Panc1 (cell line): Measurements from ENCODE around the gene NSRP1. TPM values are rescaled to one million over a fixed set of nuclear protein-coding genes. Genes with fewer than 3 reads are reported as not detected.
"Not testable (repeated sequence)": the region's sequence is repeated elsewhere in the genome, so short reads cannot be mapped to it uniquely, and the experiment has no call there.

Experiments used
- ATAC-seq: fragments of 200-7000 bp; cut with Tn5 transposase; 2 replicates; pipeline ENCODE4 v1.9.1; 2020; ENCODE audit warnings: mild to moderate bottlenecking, moderate library complexity
- BruUV-seq: library from RNA; stranded (reverse); fragments of 400-500 nt; replicated peaks from 2 replicates; lab custom pipeline; 2021; lab: Mats Ljungman, UMichigan
- CTCF ChIA-PET: fragments of 300-600 bp; sonication (Branson Sonifier 250); formaldehyde crosslinking; loops from one replicate; lab custom pipeline; 2022; ENCODE audit warnings: antibody characterized with exemption; lab: Charles Lee
- POLR2A ChIA-PET: fragments of 300-600 bp; sonication (Branson Sonifier 250); formaldehyde crosslinking; loops from one replicate; lab custom pipeline; 2022; ENCODE audit warnings: antibody characterized with exemption; lab: Charles Lee
- DNase-seq: peaks from one replicate; pipeline ENCODE4 v3.0.0-alpha.2; 2010; ENCODE audit warnings: low read depth, low spot score
- H3K27ac ChIP-seq: 2 replicates; pipeline ENCODE4 v1.5.1; 2011; ENCODE audit warnings: mild to moderate bottlenecking, low read length, inconsistent platforms
- H3K27me3 ChIP-seq: fragments of 200-500 bp; sonication (Bioruptor generic); 2 replicates; pipeline ENCODE4 v1.6.0; 2014; ENCODE audit warnings: low read length, inconsistent platforms; ENCODE audit not compliant: control insufficient read depth, insufficient read depth
- H3K36me3 ChIP-seq: fragments of 200-500 bp; sonication (Bioruptor generic); 2 replicates; pipeline ENCODE4 v1.5.1; 2014; ENCODE audit warnings: inconsistent platforms, mild to moderate bottlenecking, low read length, moderate library complexity; ENCODE audit not compliant: control insufficient read depth, insufficient read depth
- H3K4me1 ChIP-seq: 2 replicates; pipeline ENCODE4 v1.5.1; 2011; ENCODE audit warnings: inconsistent platforms, mild to moderate bottlenecking, low read length, moderate library complexity; ENCODE audit not compliant: control insufficient read depth, insufficient read depth
- H3K4me3 ChIP-seq, 2 experiments: 2 replicates each; pipeline ENCODE4 v1.5.1; 2011 to 2012; ENCODE audit warnings: low read depth in 2 of 2, low read length in 2 of 2, mild to moderate bottlenecking in 2 of 2, inconsistent platforms in 1 of 2, moderate library complexity in 1 of 2
- H3K9me3 ChIP-seq: fragments of 200-500 bp; sonication (Bioruptor generic); 2 replicates; pipeline ENCODE4 v1.5.1; 2014; ENCODE audit warnings: low read depth, mild to moderate bottlenecking, inconsistent platforms, low read length, moderate library complexity; ENCODE audit not compliant: control insufficient read depth, insufficient read depth
- CTCF ChIP-seq: fragments of 450-650 bp; IDR thresholded peaks from 2 replicates; pipeline ENCODE4 v1.5.1; 2017; ENCODE audit warnings: mild to moderate bottlenecking
- POLR2AphosphoS5 ChIP-seq: IDR thresholded peaks from 2 replicates; pipeline ENCODE4 v1.6.1; 2012; ENCODE audit warnings: mild to moderate bottlenecking, low read depth, low read length, moderate library complexity
- REST ChIP-seq, 2 experiments: IDR thresholded peaks; 2 replicates each; pipeline ENCODE4 v1.6.1; 2011 to 2012; ENCODE audit warnings: low read depth in 2 of 2, control low read depth in 1 of 2, low read length in 1 of 2, mild to moderate bottlenecking in 1 of 2, moderate library complexity in 1 of 2; ENCODE audit not compliant: insufficient read depth in 1 of 2
- SIN3A ChIP-seq: IDR thresholded peaks from 2 replicates; pipeline ENCODE4 v1.6.1; 2012; ENCODE audit warnings: low read depth, mild to moderate bottlenecking, low read length, moderate library complexity, borderline replicate concordance; ENCODE audit not compliant: insufficient read depth
- TCF7L2 ChIP-seq: IDR thresholded peaks from 2 replicates; pipeline ENCODE4 v1.6.1; 2011; ENCODE audit warnings: mild to moderate bottlenecking, low read depth, low read length, inconsistent platforms
- in situ Hi-C: cut with HindIII; loops from 2 replicates; pipeline ENCODE4 v1.10.0; 2016; ENCODE audit warnings: low sequenced_read_pairs, low pct_unique_long_range_greater_than_20kb
- intact Hi-C: fragments of 100-400 bp; cut with micrococcal nuclease; formaldehyde crosslinking; loops from one replicate; pipeline ENCODE4 v1.10.0; 2022; ENCODE audit not compliant: unreplicated experiment
- total RNA-seq: library from RNA; stranded (reverse); gene quantifications from one replicate; pipeline ENCODE4 v1.2.1, GENCODE V29; 2021; ENCODE audit not compliant: unreplicated experiment

Gene NSRP1
- total RNA-seq, 1 experiment from 2014 or later, result 30.5 TPM

- 0 out of 2 replicates have a peak, but pooled peaks have one; percentile 56 for ATAC-seq
- intact Hi-C loops (no loop called here), in situ Hi-C loops (no loop called here)
- no peaks in the 10 kb centered on the region for H3K9me3 ChIP-seq
- POLR2A ChIA-PET, result no interaction called here
- CTCF ChIA-PET, result no interaction called here
- H3K4me1 ChIP-seq, result no peaks in the 10 kb centered on the region
- no peak overlapping the region for H3K4me3 ChIP-seq
- no peaks in the 10 kb centered on the region for H3K27me3 ChIP-seq
- DNase-seq, result no peak
- H3K36me3 ChIP-seq, result peaks cover 10% of the 10 kb centered on the region; the same call in 1 of the 2 replicates
- H3K27ac ChIP-seq, result no peak overlapping the region
- BruUV-seq, result no TSS peak
- no peak for TF ChIP-seq POLR2AphosphoS5
Observed at GRCh38 chr17:30137158-30137557, 20.5 kb downstream of the NSRP1 start.

- POLR2A ChIA-PET, result interaction anchor here (0.5 to 0.7 kb wide), 3 partner anchors 22 to 214 kb away, joined by 3 to 4 read pairs (median 4); no protein-coding TSS in a partner anchor
- H3K36me3 ChIP-seq, H3K9me3 ChIP-seq, DNase-seq, ATAC-seq, H3K4me1 ChIP-seq, BruUV-seq, H3K4me3 ChIP-seq, H3K27ac ChIP-seq, intact Hi-C loops, in situ Hi-C loops, H3K27me3 ChIP-seq: not testable (repeated sequence)
- CTCF ChIA-PET, result interaction anchor here (0.5 to 0.7 kb wide), 3 partner anchors 87 to 189 kb away, joined by 3 to 7 read pairs (median 4); no protein-coding TSS in a partner anchor
Observed at GRCh38 chr17:30147860-30148259, 31.2 kb downstream of the NSRP1 start.

GRCh38 chr17:30148376-30148775 is 31.8 kb downstream of the NSRP1 start:
- DNase-seq (no peak), ATAC-seq (no peak)
- Histone ChIP-seq H3K27me3 (no peaks in the 10 kb centered on the region), H3K4me3 (no peak overlapping the region), H3K4me1 (peaks cover 5% of the 10 kb centered on the region; the same call in 1 of the 2 replicates), H3K27ac (no peak overlapping the region), H3K9me3 (no peaks in the 10 kb centered on the region), H3K36me3 (no peaks in the 10 kb centered on the region)
- TSS peak; percentile 27 for BruUV-seq
- CTCF ChIA-PET, result interaction anchor here (0.5 to 0.7 kb wide), 3 partner anchors 87 to 188 kb away, joined by 3 to 7 read pairs (median 4); no protein-coding TSS in a partner anchor
- POLR2A ChIA-PET, result interaction anchor here (0.5 to 0.7 kb wide), 3 partner anchors 21 to 214 kb away, joined by 3 to 4 read pairs (median 4); no protein-coding TSS in a partner anchor
- TF ChIP-seq CTCF (no peak), SIN3A (no peak), REST (IDR thresholded peaks at IDR 0.05; ENCODE audit: insufficient read depth in 1 of 2, low read depth in 2 of 2, low read length in 1 of 2) (no peak), POLR2AphosphoS5 (no peak), TCF7L2 (no peak)
- in situ Hi-C loops (no loop called here), intact Hi-C loops (no loop called here)
